Vagina (tissue), 2 donors: ENCODE measurements around the gene FNDC3A. TPM values are rescaled to one million over a fixed set of nuclear protein-coding genes. Genes with fewer than 3 reads are reported as not detected.
"Not testable (repeated sequence)": the region's sequence is repeated elsewhere in the genome, so short reads cannot be mapped to it uniquely, and the experiment has no call there.

Experiments used
- DNase-seq, 2 donors: peaks; one replicate each; pipeline ENCODE4 v3.0.0-alpha.2; 2017; ENCODE audit errors: extremely low spot score in 2 of 2
- H3K27ac ChIP-seq: fragments of 200-600 bp; sonication (generic); one replicate; pipeline ENCODE4 v1.5.1; 2019
- H3K27me3 ChIP-seq: fragments of 200-600 bp; sonication (generic); one replicate; pipeline ENCODE4 v1.5.1; 2019
- H3K36me3 ChIP-seq, 2 donors: fragments of 200-600 bp; sonication (generic); one replicate each; pipeline ENCODE4 v1.5.1; 2017 to 2019
- H3K4me1 ChIP-seq: fragments of 200-600 bp; sonication (generic); one replicate; pipeline ENCODE4 v1.5.1; 2019
- H3K4me3 ChIP-seq, 2 donors: fragments of 200-600 bp; sonication (generic); 1 replicate in 1 of 2; 2 replicates in 1 of 2; pipeline ENCODE4 v1.5.1; 2016 to 2019
- H3K9me3 ChIP-seq: fragments of 200-600 bp; sonication (generic); one replicate; pipeline ENCODE4 v1.5.1; 2019
- CTCF ChIP-seq, 3 experiments: fragments of 450-650 bp in 2 of 3; fragments of 200-600 bp in 1 of 3; sonication (generic) in 1 of 3; IDR thresholded peaks; one replicate each; pipeline ENCODE4 v1.5.1; 2017 to 2019; ENCODE audit warnings: antibody characterized with exemption in 3 of 3, mild to moderate bottlenecking in 2 of 3, moderate library complexity in 2 of 3
- POLR2A ChIP-seq, 2 donors: fragments of 450-650 bp; IDR thresholded peaks; one replicate each; pipeline ENCODE4 v1.6.1; 2017; ENCODE audit warnings: antibody characterized with exemption in 2 of 2, mild to moderate bottlenecking in 2 of 2, moderate library complexity in 2 of 2
- POLR2AphosphoS5 ChIP-seq, 2 donors: sonication (generic); formaldehyde crosslinking; IDR thresholded peaks; one replicate each; pipeline ENCODE4 v1.9.0; 2017; ENCODE audit warnings: antibody characterized with exemption in 2 of 2, mild to moderate bottlenecking in 2 of 2, low read depth in 1 of 2; ENCODE audit not compliant: insufficient read depth in 1 of 2
- intact Hi-C: fragments of 100-400 bp; cut with DNase I; formaldehyde crosslinking; loops from one replicate; pipeline ENCODE4 v1.15.1; 2023
- total RNA-seq: library from RNA; depleted of rRNA; stranded (reverse); fragments of >200 nt; gene quantifications from one replicate; pipeline ENCODE4 v1.2.3, GENCODE V29; 2016

The FNDC3A gene
- total RNA-seq, 1 donor from 2014 or later = 32.2 TPM

GRCh38 chr13:49113526-49114286, 138.0 kb downstream of the FNDC3A start:
- no peak for TF ChIP-seq CTCF (IDR thresholded peaks at IDR 0.05)
- intact Hi-C loops = no loop called here
- Histone ChIP-seq H3K4me3 (no peak overlapping the region), H3K9me3 (no peaks in the 10 kb centered on the region), H3K27ac (no peak overlapping the region), H3K36me3 (peaks cover 0 to 12% of the 10 kb centered on the region in 2 donors), H3K27me3 (no peaks in the 10 kb centered on the region), H3K4me1 (peaks cover 24% of the 10 kb centered on the region)
- DNase-seq = no peak

GRCh38 chr13:49116873-49117272, 141.2 kb downstream of the FNDC3A start:
- H3K4me3 ChIP-seq = no peak overlapping the region
- intact Hi-C loops = no loop called here
- H3K36me3 ChIP-seq = peaks cover 0 to 21% of the 10 kb centered on the region in 2 donors
- no peaks in the 10 kb centered on the region for H3K27me3 ChIP-seq
- no peak overlapping the region for H3K27ac ChIP-seq
- TF ChIP-seq CTCF (IDR thresholded peaks at IDR 0.05) (no peak), POLR2AphosphoS5 (IDR thresholded peaks at IDR 0.05; ENCODE audit: insufficient read depth in 1 of 2, low read depth in 1 of 2) (no peak), POLR2A (IDR thresholded peaks at IDR 0.05) (no peak)
- DNase-seq = no peak
- H3K4me1 ChIP-seq = peaks cover 15% of the 10 kb centered on the region
- H3K9me3 ChIP-seq = no peaks in the 10 kb centered on the region

GRCh38 chr13:49118455-49118854, 142.7 kb downstream of the FNDC3A start:
- intact Hi-C loops = not testable (repeated sequence)
- peaks cover 0 to 21% of the 10 kb centered on the region in 2 donors for H3K36me3 ChIP-seq

GRCh38 chr13:49124693-49125304, 149.1 kb downstream of the FNDC3A start:
- no peak for TF ChIP-seq POLR2AphosphoS5 (IDR thresholded peaks at IDR 0.05; ENCODE audit: insufficient read depth in 1 of 2, low read depth in 1 of 2)
- TF ChIP-seq POLR2A (IDR thresholded peaks at IDR 0.05) = no peak
- TF ChIP-seq CTCF (IDR thresholded peaks at IDR 0.05) = no peak
- H3K27ac ChIP-seq = no peak overlapping the region

More at GRCh38 chr13:49118455-49118854, 142.7 kb downstream of the FNDC3A start:
- not testable (repeated sequence) for H3K4me3 ChIP-seq, DNase-seq, H3K4me1 ChIP-seq, H3K9me3 ChIP-seq, H3K27ac ChIP-seq, H3K27me3 ChIP-seq

GRCh38 chr13:49125964-49126524, 150.3 kb downstream of the FNDC3A start:
- no peak overlapping the region for H3K27ac ChIP-seq
- no peaks in the 10 kb centered on the region for H3K4me1 ChIP-seq
- H3K27me3 ChIP-seq = no peaks in the 10 kb centered on the region
- no peak overlapping the region for H3K4me3 ChIP-seq
- no peaks in the 10 kb centered on the region for H3K9me3 ChIP-seq
- no peak for TF ChIP-seq POLR2AphosphoS5 (IDR thresholded peaks at IDR 0.05; ENCODE audit: insufficient read depth in 1 of 2, low read depth in 1 of 2)
- TF ChIP-seq CTCF (IDR thresholded peaks at IDR 0.05) = no peak
- TF ChIP-seq POLR2A (IDR thresholded peaks at IDR 0.05) = no peak
- intact Hi-C loops = no loop called here
- peaks cover 0 to 4% of the 10 kb centered on the region in 2 donors for H3K36me3 ChIP-seq
- no peak for DNase-seq

More at GRCh38 chr13:49124693-49125304, 149.1 kb downstream of the FNDC3A start:
- no peaks in the 10 kb centered on the region for H3K27me3 ChIP-seq
- no peaks in the 10 kb centered on the region for H3K9me3 ChIP-seq
- H3K36me3 ChIP-seq = no peaks in the 10 kb centered on the region
- no peak overlapping the region for H3K4me3 ChIP-seq
- intact Hi-C loops = no loop called here
- no peaks in the 10 kb centered on the region for H3K4me1 ChIP-seq
- DNase-seq = no peak
